Stimulated activated CD8-positive, alpha-beta memory T cell treated with anti-CD3 and anti-CD28 coated beads, Interleukin-15, amount 100 ng/mL, for 1 hour (primary cell): ENCODE measurements around the gene PLA2G2D.

Experiments used
- DNase-seq: peaks from one replicate; pipeline ENCODE4 v3.0.0-alpha.2; 2020; ENCODE audit warnings: low read depth

PLA2G2D gene

GRCh38 chr1:20086800-20087199 lies 32.5 kb downstream of the PLA2G2D start:
- no peak for DNase-seq

GRCh38 chr1:20083178-20083944 lies 36.0 kb downstream of the PLA2G2D start:
- DNase-seq: no peak

- no peak for DNase-seq
Measured at GRCh38 chr1:20082772-20083171, 36.6 kb downstream of the PLA2G2D start.

GRCh38 chr1:20081353-20081810 lies 38.0 kb downstream of the PLA2G2D start:
- DNase-seq: no peak

- DNase-seq: no peak
Measured at GRCh38 chr1:20080441-20081352, 38.6 kb downstream of the PLA2G2D start.

GRCh38 chr1:20079661-20080305 lies 39.6 kb downstream of the PLA2G2D start:
- DNase-seq: no peak

GRCh38 chr1:20078711-20079110 lies 40.6 kb downstream of the PLA2G2D start:
- no peak for DNase-seq

- no peak for DNase-seq
Measured at GRCh38 chr1:20078171-20078651, 41.1 kb downstream of the PLA2G2D start.

GRCh38 chr1:20076710-20077461 lies 42.5 kb downstream of the PLA2G2D start:
- no peak for DNase-seq

GRCh38 chr1:20076223-20076622 lies 43.1 kb downstream of the PLA2G2D start:
- no peak for DNase-seq

- no peak for DNase-seq
Measured at GRCh38 chr1:20075345-20075744, 44.0 kb downstream of the PLA2G2D start.

- DNase-seq: no peak
Measured at GRCh38 chr1:20074725-20075171, 44.6 kb downstream of the PLA2G2D start.

- DNase-seq: no peak
Measured at GRCh38 chr1:20074055-20074724, 45.1 kb downstream of the PLA2G2D start.

- no peak for DNase-seq
Measured at GRCh38 chr1:20073256-20073655, 46.1 kb downstream of the PLA2G2D start.

GRCh38 chr1:20072771-20073170 lies 46.6 kb downstream of the PLA2G2D start:
- no peak for DNase-seq

- no peak for DNase-seq
Measured at GRCh38 chr1:20071416-20071815, 47.9 kb downstream of the PLA2G2D start.

GRCh38 chr1:20070357-20070756 lies 49.0 kb downstream of the PLA2G2D start:
- no peak for DNase-seq

- DNase-seq: no peak
Measured at GRCh38 chr1:20069874-20070273, 49.5 kb downstream of the PLA2G2D start, which contains the start of gene PLA2G5. TSS of gene PLA2G5 (plus strand) at chr1:20070194. CDS start at chr1:20084831, 14,637 bp downstream.

- DNase-seq: no peak
Measured at GRCh38 chr1:20068722-20069121, 50.6 kb downstream of the PLA2G2D start.

- DNase-seq: no peak
Measured at GRCh38 chr1:20063861-20064292, 55.5 kb downstream of the PLA2G2D start.
